ENCODE measurements around the gene UPK2. TPM values are rescaled to one million over a fixed set of nuclear protein-coding genes. Genes with fewer than 3 reads are reported as not detected.
A peak's percentile ranks its signal among the peaks of the same experiment; 100 is the strongest.

Gene UPK2
- total RNA-seq, 1 donor from 2014 or later = 26.8 TPM

DNA sequence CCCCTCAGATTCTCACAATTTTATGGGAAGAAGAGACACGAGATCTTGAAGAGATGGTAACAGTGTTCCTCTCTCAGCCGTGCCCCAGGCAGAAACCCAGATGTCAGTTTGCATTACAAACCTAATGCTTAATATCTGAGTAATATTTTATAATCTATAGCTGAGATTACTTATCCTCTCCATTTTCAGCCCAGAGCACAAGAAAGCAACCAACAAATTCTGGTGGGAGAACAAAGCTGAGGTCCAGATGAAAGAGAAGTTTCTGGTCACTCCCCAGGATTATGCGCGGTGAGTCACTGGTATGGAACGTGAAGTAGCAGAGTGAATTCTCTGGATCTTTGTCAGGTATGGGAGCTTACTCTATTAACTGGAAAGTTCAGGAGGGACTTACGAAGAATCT lies 42.7 kb downstream of the UPK2 start:
- peaks cover 23% of the 10 kb centered on the region for H3K4me1 Mint-ChIP-seq (ENCODE audit: unreplicated experiment)
- H3K27me3 Mint-ChIP-seq = no peaks in the 10 kb centered on the region
- H3K36me3 Mint-ChIP-seq = peaks cover 8% of the 10 kb centered on the region
- TF ChIP-seq, protein P1, sequence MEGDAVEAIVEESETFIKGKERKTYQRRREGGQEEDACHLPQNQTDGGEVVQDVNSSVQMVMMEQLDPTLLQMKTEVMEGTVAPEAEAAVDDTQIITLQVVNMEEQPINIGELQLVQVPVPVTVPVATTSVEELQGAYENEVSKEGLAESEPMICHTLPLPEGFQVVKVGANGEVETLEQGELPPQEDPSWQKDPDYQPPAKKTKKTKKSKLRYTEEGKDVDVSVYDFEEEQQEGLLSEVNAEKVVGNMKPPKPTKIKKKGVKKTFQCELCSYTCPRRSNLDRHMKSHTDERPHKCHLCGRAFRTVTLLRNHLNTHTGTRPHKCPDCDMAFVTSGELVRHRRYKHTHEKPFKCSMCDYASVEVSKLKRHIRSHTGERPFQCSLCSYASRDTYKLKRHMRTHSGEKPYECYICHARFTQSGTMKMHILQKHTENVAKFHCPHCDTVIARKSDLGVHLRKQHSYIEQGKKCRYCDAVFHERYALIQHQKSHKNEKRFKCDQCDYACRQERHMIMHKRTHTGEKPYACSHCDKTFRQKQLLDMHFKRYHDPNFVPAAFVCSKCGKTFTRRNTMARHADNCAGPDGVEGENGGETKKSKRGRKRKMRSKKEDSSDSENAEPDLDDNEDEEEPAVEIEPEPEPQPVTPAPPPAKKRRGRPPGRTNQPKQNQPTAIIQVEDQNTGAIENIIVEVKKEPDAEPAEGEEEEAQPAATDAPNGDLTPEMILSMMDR (conservative IDR thresholded peaks at IDR 0.05) = no peak
- DNase-seq (ENCODE audit: extremely low spot score, unreplicated experiment) = no peak
- H3K27ac Mint-ChIP-seq = peak overlapping the region; percentile 89
- H3K4me3 Mint-ChIP-seq = peak overlapping the region; percentile 93
- no peaks in the 10 kb centered on the region for H3K9me3 Mint-ChIP-seq

DNA sequence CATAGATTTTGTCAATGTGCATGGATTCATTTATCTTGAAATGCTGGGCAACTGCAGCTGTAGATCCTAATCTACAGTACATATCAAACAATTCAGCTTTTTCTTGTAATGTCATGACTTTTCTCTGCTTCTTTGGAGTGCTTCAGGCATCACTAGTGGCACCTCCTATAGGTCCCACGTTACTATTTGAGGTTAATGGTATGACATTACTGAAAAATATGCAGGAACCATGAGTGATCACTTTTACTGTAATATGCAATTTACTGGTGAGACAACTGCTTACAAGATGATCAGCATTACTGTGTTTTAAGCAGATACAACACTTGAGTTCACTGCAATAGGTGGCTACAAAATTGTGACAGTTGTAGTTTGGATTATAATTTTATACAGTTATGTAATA lies 44.8 kb downstream of the UPK2 start:
- H3K4me3 Mint-ChIP-seq = peak overlapping the region; percentile 49

DNA sequence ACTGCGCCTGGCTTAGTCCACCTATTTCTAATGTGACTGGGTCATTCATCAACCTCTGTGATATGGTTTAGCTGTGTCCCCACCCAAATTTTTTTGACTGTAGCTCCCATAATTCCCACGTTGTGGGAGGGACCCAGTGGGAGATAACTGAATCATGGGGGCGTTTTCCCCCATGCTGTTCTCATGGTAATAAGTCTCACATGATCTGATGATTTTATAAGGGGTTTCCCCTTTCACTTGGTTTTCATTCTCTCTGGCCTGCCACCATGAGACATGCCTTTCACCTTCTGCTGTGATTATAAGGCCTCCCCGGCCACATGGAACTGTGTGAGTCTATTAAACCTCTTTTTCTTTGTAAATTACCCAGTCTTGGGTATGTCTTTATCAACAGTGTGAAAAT lies 50.6 kb downstream of the UPK2 start:
- no peaks in the 10 kb centered on the region for H3K9me3 Mint-ChIP-seq
- no peak overlapping the region for H3K27ac Mint-ChIP-seq
- DNase-seq (ENCODE audit: extremely low spot score, unreplicated experiment) = no peak
- no peaks in the 10 kb centered on the region for H3K4me1 Mint-ChIP-seq (ENCODE audit: unreplicated experiment)
- H3K4me3 Mint-ChIP-seq = no peak overlapping the region
- no peaks in the 10 kb centered on the region for H3K27me3 Mint-ChIP-seq
- TF ChIP-seq, protein P1 (conservative IDR thresholded peaks at IDR 0.05) = no peak
- H3K36me3 Mint-ChIP-seq = peaks cover 10% of the 10 kb centered on the region

More for the DNA sequence above, 44.8 kb downstream of the UPK2 start:
- Mint-ChIP-seq H3K36me3 (peaks cover 11% of the 10 kb centered on the region), H3K27me3 (no peaks in the 10 kb centered on the region), H3K9me3 (no peaks in the 10 kb centered on the region), H3K4me1 (ENCODE audit: unreplicated experiment) (peaks cover 23% of the 10 kb centered on the region), H3K27ac (peak overlapping the region; percentile 61)
- TF ChIP-seq, protein P1 (conservative IDR thresholded peaks at IDR 0.05) = no peak
- DNase-seq (ENCODE audit: extremely low spot score, unreplicated experiment) = no peak

Small RNA genes lying within 50 kb of the gene (microRNA-seq; reads per million reads assigned to microRNA genes)
- not detected for gene MIR4492

Other genes starting within 250 kb of the UPK2 start
- 146 and 183 TPM in 2 replicates for gene DDX6, start 165.1 kb upstream of the UPK2 start, total RNA-seq (ENCODE audit: low replicate concordance)
- gene CXCR5, start 72.4 kb upstream of the UPK2 start, total RNA-seq (ENCODE audit: low replicate concordance) = not detected in 2 replicates
- gene BCL9L, start 30.4 kb upstream of the UPK2 start, total RNA-seq (ENCODE audit: low replicate concordance) = 44.4 and 77.2 TPM in 2 replicates
- not detected in 2 replicates for gene FOXR1, start 15.5 kb downstream of the UPK2 start, total RNA-seq (ENCODE audit: low replicate concordance)
- gene CENATAC, start 41.8 kb downstream of the UPK2 start, total RNA-seq (ENCODE audit: low replicate concordance) = 33.6 and 36.4 TPM in 2 replicates
- gene RPS25, start 62.0 kb downstream of the UPK2 start, total RNA-seq (ENCODE audit: low replicate concordance) = 1,257 and 1,262 TPM in 2 replicates
- gene TRAPPC4, start 62.5 kb downstream of the UPK2 start, total RNA-seq (ENCODE audit: low replicate concordance) = 60.7 and 73.1 TPM in 2 replicates
- gene SLC37A4, start 74.6 kb downstream of the UPK2 start, total RNA-seq (ENCODE audit: low replicate concordance) = 40.5 and 41.4 TPM in 2 replicates
- gene HYOU1, start 100.9 kb downstream of the UPK2 start, total RNA-seq (ENCODE audit: low replicate concordance) = 138 and 185 TPM in 2 replicates
- 34.8 and 35.8 TPM in 2 replicates for gene VPS11, start 111.5 kb downstream of the UPK2 start, total RNA-seq (ENCODE audit: low replicate concordance)
- gene HMBS, start 128.6 kb downstream of the UPK2 start, total RNA-seq (ENCODE audit: low replicate concordance) = 25.3 and 38.2 TPM in 2 replicates
- 46.4 and 62.1 TPM in 2 replicates for gene DPAGT1, start 145.6 kb downstream of the UPK2 start, total RNA-seq (ENCODE audit: low replicate concordance)
- 10.7 and 13.5 TPM in 2 replicates for gene C2CD2L, start 151.0 kb downstream of the UPK2 start, total RNA-seq (ENCODE audit: low replicate concordance)
- gene HINFP, start 165.3 kb downstream of the UPK2 start, total RNA-seq (ENCODE audit: low replicate concordance) = 31.6 and 33.0 TPM in 2 replicates
- 1.3 TPM in 1 of 2 replicates, not detected in the other for gene ABCG4, start 192.8 kb downstream of the UPK2 start, total RNA-seq (ENCODE audit: low replicate concordance)
- 8.7 and 11.5 TPM in 2 replicates for gene NLRX1, start 212.4 kb downstream of the UPK2 start, total RNA-seq (ENCODE audit: low replicate concordance)
- gene NHERF4, start 229.2 kb downstream of the UPK2 start, total RNA-seq (ENCODE audit: low replicate concordance) = 2.3 and 7.0 TPM in 2 replicates